Measurements from ENCODE around the gene KIF26A.

DNA sequence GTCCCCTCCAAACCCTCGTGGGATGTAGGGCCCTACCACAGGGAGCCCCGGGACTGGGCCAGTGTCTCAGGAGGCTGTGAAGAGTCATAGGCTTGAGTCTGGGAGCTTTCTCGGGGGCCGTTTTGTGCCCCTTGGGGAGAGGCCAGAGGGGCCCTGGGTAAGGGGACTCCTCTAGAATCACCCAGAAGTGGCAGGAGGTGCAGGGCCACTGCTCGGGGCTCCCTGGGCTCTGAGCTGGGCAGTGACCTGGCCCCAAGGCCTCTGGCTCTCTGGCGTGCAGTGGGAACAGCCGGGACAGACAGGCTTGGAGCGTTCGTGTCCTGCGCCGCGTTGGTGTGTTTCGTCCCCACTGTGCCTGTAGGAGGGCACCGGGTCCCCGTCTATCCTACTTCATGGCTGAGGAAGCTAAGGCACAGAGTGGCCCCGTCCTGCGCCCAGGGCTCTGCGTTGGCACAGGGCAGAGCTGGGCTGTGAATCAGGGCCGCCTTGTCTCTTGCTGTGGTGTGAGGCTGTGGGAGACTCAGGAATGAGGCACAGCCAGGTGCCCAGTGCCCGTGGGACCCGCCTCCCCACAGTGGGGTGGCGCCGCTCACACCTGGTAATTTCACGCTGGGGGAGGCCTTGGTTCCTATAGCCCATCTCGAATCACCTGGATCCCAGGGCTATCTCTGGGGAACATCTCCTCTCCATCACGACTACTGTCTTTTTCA, 23.8 kb upstream of the KIF26A start:
- TF ChIP-seq POLR2A (IDR thresholded peaks at IDR 0.05; ENCODE audit: low read depth, low read length) (no peak), MXI1 (IDR thresholded peaks at IDR 0.05; ENCODE audit: borderline replicate concordance, low read depth, low read length) (no peak), CEBPB (IDR thresholded peaks at IDR 0.05; ENCODE audit: low read depth, low read length) (no peak), RAD21 (IDR thresholded peaks at IDR 0.05; ENCODE audit: low read length) (no peak), BHLHE40 (IDR thresholded peaks at IDR 0.05; ENCODE audit: low read depth, low read length) (no peak), FOS (IDR thresholded peaks at IDR 0.05; ENCODE audit: low read depth, low read length) (no peak), RCOR1 (IDR thresholded peaks at IDR 0.05; ENCODE audit: insufficient replicate concordance, low read length) (no peak), RFX5 (IDR thresholded peaks at IDR 0.05; ENCODE audit: low read depth, low read length) (no peak), MAFK (IDR thresholded peaks at IDR 0.05; ENCODE audit: low read depth, low read length) (no peak), MAZ (IDR thresholded peaks at IDR 0.05; ENCODE audit: borderline replicate concordance, low read depth, low read length) (no peak), SMC3 (IDR thresholded peaks at IDR 0.05; ENCODE audit: low read depth, low read length) (no peak)
- TF ChIP-seq, protein P1, sequence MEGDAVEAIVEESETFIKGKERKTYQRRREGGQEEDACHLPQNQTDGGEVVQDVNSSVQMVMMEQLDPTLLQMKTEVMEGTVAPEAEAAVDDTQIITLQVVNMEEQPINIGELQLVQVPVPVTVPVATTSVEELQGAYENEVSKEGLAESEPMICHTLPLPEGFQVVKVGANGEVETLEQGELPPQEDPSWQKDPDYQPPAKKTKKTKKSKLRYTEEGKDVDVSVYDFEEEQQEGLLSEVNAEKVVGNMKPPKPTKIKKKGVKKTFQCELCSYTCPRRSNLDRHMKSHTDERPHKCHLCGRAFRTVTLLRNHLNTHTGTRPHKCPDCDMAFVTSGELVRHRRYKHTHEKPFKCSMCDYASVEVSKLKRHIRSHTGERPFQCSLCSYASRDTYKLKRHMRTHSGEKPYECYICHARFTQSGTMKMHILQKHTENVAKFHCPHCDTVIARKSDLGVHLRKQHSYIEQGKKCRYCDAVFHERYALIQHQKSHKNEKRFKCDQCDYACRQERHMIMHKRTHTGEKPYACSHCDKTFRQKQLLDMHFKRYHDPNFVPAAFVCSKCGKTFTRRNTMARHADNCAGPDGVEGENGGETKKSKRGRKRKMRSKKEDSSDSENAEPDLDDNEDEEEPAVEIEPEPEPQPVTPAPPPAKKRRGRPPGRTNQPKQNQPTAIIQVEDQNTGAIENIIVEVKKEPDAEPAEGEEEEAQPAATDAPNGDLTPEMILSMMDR (conservative IDR thresholded peaks at IDR 0.05; ENCODE audit: low read depth, low read length): no peak
- TF ChIP-seq, protein P2, sequence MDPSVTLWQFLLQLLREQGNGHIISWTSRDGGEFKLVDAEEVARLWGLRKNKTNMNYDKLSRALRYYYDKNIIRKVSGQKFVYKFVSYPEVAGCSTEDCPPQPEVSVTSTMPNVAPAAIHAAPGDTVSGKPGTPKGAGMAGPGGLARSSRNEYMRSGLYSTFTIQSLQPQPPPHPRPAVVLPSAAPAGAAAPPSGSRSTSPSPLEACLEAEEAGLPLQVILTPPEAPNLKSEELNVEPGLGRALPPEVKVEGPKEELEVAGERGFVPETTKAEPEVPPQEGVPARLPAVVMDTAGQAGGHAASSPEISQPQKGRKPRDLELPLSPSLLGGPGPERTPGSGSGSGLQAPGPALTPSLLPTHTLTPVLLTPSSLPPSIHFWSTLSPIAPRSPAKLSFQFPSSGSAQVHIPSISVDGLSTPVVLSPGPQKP (IDR thresholded peaks at IDR 0.05; ENCODE audit: borderline replicate concordance, low read depth, low read length): no peak
- TF ChIP-seq, protein P3, sequence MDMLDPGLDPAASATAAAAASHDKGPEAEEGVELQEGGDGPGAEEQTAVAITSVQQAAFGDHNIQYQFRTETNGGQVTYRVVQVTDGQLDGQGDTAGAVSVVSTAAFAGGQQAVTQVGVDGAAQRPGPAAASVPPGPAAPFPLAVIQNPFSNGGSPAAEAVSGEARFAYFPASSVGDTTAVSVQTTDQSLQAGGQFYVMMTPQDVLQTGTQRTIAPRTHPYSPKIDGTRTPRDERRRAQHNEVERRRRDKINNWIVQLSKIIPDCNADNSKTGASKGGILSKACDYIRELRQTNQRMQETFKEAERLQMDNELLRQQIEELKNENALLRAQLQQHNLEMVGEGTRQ (IDR thresholded peaks at IDR 0.05; ENCODE audit: low read depth, low read length): no peak

Data from IMR-90 (cell line).